GM04503 (cell line): ENCODE measurements around the gene VIM.

Experiments
- DNase-seq: peaks from one replicate; pipeline ENCODE4 v3.0.0-alpha.2; 2012; ENCODE audit warnings: low read depth

Gene VIM

DNA sequence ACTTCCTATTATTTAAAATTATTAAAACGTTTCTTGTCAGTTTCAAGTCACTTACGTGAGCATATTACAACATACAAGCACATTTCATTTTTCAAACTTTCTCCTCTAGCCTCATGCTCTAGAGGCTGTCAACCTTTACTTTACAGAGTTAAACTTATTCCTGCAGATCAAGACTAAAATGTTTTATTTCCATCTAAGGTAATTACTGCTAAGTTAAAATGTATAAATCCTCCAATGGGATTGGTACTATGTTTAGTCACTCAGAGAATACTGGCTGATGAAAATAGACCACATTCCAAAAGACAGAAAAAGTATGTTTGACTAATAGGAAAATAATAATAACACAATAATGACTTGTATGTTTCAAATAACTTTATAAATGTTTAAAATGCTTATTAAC is 18.2 kb upstream of the VIM start:
- no peak for DNase-seq

DNA sequence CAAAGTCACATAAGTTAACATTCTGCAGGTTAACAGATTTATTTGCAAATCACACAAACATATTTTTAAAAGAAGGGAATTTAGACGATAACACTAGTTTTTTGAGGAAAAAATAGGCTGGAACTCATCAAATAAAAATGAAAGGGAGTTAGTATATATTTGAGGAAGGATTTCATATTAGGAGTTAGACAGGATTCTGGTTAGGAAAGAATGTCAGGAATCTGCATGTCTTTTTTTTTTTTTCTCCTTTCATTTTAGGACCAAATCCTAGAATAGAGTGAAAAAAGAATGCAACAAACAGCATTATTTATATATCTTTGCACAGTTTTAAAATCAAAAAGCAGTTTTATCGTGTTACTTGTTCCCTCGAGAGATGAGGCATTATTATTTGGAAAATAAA is 17.7 kb upstream of the VIM start:
- DNase-seq, result peak; percentile 27

DNA sequence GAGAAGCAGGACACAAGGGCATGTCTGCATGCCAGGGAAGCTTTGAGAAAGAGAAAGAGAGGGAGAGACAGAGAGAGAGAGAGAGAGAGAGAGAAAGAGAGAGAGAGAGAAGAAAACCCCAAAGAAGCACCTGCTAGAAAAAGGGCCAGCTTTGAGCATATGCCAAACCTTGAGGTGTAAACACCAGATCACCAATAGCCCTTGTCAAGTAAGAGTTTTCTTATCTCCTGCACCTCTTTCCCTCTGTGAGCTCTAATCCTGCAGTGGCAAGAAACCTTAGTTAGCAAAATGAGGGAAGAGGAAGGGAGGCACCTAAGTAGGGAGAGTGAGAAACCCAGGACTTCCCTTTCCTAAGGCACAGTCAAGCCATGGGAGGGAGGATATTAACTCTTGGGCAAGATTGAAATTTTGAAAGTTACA is 15.2 kb upstream of the VIM start:
- DNase-seq, result no peak

DNA sequence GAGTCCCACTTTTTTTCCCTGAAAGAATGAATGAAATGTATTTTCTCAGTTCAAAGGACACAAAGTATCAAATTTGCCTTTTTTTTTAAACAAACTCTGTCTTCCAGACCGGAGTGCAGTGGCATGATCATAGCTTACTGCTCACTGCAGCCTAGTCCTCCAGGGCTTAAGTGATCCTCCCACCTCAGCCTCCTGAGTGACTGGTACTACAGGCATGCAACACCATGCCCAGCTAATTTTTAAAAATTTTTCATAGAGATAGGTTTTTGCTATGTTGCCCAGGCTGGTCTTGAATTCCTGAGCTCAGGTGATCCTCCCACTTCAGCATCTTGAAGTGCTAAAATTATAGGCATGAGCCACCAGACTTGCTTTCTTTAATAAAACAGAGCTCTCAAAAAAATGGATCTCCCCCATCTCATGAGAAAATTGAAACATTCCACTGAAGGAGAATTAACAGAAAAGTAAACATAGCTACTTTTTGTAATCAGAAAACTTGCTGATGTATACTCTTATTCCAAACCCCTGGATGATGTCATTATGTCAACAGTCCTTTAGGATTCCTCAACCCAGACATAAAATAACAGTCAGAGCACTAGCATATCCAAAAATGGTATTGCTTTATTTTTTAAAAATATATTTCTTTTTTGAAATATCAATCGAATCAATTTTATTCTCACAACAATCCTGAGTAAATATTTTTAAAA is 14.2 kb upstream of the VIM start:
- no peak for DNase-seq

DNA sequence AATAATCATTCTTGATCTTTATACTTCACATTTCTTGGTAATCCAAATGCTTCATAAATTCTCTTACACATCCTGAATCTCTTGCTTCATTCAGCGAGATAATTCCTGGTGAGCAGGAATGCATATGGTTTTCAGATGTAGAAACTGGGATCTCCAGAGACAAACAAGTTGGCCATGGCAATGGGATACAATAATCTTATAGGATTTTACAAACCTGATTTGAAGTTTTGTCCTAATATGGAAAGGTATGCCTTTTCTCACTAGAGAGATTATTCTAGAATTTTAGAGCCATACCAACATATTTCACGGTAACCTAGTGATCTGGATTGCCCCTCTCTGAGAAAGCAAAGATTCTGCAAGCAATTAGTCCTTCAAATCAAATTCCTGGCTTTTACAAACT is 13.5 kb upstream of the VIM start:
- DNase-seq, result no peak

DNA sequence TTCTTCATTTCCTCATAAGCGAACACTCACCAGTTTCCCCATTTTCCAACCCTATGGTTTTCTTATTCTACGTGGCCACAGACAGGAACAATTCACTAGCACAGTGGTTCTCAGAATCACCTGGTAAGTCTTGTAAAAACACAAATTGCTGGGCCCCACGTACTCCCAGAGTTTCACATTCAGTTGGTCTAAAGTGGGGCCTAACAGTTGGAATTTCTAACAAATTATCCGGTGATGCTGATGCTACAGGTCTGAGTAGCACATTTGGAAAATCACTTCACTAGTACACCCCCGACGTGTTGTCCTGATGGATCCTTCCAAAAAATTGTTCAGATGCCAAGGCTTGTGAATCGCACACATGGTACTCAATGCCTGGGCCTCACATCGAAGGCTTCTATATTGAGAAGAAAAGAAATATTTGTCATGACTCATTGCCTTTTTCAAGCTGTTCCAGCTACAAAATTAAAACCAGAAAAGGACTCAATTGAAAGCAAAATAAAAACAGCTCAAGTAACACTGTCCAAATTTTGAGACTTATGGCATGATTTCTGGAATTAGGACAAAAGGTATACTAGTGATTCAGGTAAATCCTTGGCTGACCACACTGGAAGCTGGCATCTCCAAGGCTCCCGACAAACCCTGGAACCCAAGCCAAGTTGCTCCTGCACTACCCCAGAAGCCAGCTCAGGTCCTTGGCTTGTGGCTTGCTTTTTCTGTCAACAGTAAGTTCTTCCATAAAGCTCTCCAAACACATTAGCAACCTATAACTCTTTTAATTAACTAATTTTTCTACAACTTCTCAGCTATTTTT is 12.9 kb upstream of the VIM start:
- peak; percentile 92 for DNase-seq

DNA sequence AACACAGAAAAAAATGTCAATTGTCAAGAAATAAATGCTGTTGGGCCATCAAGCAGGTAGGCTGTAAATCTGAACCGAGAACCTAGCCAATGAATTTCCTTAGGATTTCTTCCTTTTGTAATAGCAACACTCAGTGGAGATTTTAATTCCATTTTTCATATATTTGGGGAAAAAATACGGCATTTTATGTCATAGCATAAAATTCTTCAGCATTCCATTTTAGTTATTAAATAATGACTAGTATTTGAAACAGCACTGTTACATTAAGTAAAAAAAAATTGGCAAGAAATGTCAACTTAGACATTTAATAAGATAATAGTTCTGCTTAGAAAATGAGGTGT is 12.3 kb upstream of the VIM start:
- no peak for DNase-seq

DNA sequence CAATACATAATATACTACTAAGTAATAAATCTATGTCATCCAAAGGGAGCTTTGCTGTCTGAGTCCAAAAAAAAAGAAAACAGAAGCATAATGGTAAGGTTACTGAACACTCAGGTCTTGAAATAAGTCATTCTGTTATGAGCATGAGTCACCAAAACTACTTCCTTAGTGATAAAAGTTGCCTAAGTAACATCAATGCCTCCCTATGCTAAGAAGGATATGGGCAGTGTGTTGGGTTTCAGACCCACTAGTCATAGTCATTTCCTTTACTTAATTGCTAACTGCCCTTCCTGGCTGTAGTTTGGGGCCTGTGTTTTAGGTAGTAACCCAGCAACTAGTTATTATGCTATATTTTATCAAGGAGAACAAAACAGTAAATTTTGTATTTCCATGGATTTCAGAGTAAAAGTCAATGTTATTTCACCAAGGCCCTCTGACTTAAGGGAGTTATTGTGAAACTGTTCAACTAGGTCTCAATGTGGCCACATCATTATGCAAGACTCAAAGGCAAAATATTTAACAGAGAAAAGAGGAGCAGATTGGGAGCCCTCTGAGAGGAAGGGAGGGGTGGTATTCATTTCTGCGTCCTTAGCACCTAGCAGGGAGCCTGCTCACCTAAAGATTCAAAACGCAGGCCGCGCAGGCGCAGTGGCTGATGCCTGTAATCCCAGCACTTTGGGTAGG is 11.7 kb upstream of the VIM start:
- peak; percentile 99 for DNase-seq

DNA sequence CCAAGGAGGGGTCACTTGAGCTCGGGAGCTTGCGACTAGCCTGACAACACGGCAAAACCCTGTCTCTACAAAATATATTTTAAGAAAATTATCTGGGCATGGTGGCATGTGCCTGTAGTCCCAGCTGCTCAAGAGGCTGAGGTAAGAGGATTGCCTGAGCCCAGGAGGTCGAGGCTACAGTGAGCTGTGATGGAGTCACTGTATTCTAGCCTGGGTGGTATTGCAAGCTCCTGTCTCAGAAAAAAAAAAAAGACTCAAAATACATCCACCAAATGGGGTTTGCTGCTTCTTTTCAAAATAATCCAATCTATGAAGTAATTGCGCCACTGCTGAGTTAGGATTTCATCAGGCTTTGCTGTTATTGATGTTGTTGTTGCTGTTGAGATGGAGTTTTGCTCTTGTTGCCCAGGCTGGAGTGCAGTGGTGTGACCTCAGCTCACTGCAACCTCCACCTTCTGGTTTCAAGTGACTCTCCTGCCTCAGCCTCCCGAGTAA is 11.1 kb upstream of the VIM start:
- DNase-seq, result no peak

DNA sequence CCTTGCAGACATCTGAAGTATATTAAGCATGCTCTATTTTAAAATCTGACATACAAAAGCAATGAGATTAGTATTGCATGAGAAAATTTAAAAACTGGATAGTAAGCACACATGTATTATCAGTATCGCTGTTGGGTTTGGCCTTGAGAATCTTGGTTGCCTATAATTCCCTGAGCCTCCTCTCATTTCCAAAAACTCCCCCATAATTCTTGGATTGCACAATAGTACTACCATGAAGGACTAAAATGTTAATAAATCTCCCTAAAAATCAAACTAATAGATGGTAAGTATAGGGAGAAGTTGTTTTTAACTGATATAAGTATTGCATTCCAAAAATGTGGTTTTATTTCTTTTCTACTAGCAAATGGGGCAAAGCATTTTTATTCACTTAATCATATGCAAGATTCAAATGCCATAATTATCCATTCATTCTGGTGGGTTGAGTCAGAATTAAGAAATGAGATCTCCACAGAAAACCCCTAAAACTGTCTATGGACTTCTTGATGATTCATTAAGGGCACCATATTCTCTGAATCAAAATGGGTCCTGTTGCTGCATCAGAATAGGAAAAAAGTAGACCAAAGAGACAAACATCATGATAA is 10.3 kb upstream of the VIM start:
- DNase-seq, result peak; percentile 93

DNA sequence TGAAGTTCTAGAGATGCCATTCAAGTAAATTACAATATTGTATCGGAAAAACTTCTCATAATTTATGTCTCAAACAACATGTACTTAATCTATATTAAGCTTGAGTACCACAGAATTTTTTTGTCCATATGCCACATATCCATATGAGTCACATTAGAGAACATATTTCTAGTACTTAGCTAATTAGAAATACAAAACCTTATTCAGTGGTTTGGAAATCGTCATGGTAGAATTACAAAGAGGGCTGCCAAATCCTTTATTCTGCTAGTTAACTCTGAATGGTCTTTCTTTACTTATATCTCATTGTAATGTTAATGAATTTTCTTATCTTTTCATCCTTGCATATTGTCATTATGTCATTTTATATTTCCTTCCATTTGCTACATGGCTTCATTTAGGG is 9.0 kb upstream of the VIM start:
- no peak for DNase-seq

DNA sequence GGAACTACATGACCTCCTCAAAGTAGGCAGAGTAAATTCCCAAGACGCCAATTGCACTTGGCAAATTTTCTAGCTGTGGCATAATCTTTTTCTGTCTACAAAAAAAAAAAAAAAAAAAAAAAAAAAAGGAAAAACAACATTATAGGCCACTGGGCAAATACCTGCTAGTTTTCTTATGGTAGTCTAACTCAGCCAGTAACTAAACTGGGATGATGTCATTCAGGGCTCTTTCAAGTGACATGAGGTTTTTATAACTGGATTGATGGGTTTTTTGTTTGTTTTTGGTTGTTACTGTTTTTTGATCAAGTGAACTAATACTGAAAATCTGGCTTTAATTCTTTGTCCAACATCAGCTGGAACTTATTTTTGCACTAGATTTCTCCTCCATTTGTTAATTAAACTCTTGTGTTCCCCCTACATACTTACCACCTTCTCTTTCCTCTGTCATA is 7.4 kb upstream of the VIM start:
- DNase-seq, result no peak

DNA sequence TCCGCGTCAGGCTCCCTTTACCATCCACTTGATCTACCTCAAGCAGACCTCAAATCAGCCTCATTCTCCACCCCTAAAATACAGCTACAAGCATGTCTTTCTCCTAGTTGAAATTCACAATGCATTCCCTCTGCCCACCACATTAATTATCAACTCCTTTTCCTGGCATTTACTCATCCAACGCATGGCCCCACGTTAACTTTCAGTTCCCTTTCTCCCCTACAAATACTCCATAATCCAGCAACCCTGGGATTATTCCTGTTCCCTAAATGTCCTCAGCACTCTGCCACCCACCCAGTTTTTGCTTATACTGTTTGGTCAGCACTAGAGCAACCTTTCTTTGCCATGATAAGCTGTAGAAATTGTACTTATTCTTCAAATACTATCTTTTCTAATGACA is 5.7 kb upstream of the VIM start:
- no peak for DNase-seq

DNA sequence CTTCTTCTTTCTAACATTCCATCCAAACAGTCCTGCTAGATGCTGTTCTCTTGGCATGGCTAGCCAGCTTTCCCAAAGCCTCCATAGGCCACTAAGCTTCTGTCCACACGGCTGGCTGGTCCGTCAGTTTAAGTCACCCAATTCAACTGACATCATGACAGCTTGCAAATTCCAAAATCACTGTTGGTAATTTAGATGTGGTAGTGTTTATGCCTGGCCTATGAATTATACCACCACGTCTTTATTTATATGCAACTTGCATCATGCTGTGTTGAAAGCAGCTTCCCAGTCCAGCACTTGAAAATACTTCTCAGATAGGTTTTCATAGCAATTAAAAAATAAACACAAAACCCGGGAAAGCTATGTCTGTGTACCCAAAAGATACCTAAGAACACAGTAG is 2.2 kb upstream of the VIM start:
- no peak for DNase-seq

DNA sequence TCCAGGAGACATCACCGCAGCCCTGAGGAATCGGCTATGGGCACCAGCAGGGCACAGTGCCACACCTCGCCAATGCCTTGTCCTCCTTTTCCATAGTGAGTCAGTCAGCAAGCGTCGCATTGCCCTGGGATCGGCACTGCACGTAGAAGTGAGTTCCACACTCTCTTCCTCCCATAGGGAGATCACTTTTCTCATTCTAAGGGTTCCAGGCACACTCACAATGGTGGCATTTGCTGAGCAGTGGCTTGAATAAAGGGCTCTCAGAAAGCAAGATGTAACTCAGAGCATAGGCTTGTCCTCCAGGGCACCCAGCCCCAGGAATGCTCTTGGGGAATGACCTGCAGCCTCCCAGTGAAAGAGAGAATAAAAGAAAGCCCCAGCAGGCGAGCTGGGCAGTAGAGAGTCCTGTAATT is 1.1 kb upstream of the VIM start:
- DNase-seq, result no peak

DNA sequence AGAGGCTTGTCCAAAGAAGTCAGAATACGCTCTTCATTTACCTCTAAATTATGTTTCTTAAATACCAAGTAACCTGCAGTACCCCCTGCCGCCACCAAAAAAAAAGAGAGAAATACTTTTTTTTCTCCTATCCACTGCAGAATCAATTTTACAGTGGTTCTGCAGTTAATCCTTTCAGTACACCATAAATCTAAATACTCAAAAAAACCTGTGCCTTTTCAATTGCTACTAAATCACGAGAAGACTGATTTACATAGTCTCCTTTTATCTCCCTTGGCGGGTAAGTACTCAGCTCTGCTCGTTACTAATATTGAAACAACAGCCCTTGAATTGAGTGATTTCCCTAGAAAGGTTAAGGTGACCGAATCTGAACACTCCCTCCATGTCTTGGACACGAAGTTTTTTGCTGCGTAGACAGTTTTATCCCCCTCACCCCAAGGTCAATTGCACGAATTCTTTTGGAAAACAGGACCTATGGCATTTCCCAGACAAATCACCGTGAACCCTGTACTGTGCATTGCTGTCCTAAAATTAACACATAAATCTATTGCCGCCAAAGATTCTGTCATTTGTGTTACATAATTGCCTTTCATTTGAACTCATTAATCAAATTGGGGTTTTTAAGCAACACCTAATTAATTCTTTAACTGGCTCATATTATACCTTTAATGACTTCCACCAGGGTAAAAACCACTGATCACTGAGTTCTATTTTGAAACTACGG is 512 bp upstream of the VIM start:
- no peak for DNase-seq

DNA sequence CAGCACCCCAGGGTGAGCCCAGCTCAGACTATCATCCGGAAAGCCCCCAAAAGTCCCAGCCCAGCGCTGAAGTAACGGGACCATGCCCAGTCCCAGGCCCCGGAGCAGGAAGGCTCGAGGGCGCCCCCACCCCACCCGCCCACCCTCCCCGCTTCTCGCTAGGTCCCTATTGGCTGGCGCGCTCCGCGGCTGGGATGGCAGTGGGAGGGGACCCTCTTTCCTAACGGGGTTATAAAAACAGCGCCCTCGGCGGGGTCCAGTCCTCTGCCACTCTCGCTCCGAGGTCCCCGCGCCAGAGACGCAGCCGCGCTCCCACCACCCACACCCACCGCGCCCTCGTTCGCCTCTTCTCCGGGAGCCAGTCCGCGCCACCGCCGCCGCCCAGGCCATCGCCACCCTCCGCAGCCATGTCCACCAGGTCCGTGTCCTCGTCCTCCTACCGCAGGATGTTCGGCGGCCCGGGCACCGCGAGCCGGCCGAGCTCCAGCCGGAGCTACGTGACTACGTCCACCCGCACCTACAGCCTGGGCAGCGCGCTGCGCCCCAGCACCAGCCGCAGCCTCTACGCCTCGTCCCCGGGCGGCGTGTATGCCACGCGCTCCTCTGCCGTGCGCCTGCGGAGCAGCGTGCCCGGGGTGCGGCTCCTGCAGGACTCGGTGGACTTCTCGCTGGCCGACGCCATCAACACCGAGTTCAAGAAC is 1.1 kb downstream of the VIM start:
- no peak for DNase-seq

DNA sequence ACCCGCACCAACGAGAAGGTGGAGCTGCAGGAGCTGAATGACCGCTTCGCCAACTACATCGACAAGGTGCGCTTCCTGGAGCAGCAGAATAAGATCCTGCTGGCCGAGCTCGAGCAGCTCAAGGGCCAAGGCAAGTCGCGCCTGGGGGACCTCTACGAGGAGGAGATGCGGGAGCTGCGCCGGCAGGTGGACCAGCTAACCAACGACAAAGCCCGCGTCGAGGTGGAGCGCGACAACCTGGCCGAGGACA is 1.6 kb downstream of the VIM start:
- DNase-seq, result no peak

DNA sequence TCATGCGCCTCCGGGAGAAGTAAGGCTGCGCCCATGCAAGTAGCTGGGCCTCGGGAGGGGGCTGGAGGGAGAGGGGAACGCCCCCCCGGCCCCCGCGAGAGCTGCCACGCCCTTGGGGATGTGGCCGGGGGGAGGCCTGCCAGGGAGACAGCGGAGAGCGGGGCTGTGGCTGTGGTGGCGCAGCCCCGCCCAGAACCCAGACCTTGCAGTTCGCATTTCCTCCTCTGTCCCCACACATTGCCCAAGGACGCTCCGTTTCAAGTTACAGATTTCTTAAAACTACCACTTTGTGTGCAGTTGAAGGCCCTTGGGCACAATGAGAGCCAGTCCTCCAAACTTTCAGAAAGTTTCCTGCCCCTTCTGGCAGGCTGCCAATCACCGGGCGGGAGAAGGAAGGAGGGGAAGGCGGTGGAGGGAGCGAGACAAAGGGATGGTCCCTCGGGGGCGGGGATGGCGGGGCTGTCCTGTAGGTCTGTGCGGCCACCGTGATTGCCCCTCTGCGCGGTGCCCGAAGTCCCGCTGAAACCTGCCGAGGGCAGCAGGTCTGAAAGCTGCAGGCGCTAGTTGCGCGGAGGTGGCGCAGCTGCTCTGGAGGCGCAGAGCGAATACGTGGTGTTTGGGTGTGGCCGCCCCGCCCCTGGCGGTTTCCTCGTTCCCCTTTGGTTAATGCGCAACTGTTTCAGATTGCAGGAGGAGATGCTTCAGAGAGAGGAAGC is 2.1 kb downstream of the VIM start:
- no peak for DNase-seq

DNA sequence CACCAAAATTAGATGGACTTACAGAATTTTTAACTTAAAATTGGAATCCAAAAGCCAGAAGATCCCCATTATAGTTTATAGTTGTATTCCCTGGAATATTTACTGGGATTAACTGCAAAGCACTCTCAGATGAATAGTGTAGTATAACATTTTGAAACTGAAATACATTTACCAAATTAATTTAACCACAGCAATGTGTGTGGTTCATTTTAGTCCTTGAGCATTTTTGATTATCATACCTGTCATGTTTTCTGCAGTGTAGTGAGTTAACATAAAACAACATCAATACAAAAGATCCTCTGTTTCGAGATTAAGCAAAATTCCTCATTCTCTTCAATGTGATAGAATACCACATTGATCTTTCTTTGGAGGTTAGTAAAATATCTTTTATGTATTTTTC is 3.7 kb downstream of the VIM start:
- no peak for DNase-seq
